HepG2 (cell line): ENCODE measurements around the gene CORO1C. TPM values are rescaled to one million over a fixed set of nuclear protein-coding genes. Genes with fewer than 3 reads are reported as not detected.

ENCODE experiments used
- CREM ChIP-seq, 2 experiments: sonication (generic) in 1 of 2; formaldehyde crosslinking in 1 of 2; IDR thresholded peaks; 2 replicates each; pipeline versions ENCODE4 v1.4.0 to v1.6.1; 2016 to 2020; ENCODE audit warnings: antibody characterized with exemption in 1 of 2, mild to moderate bottlenecking in 1 of 2, missing genetic modification reagents in 1 of 2
- PCBP2 ChIP-seq: fragments of 200-400 bp; formaldehyde crosslinking; optimal IDR thresholded peaks from 2 replicates; pipeline ENCODE3; 2018; ENCODE audit warnings: low read length, low read depth; ENCODE audit not compliant: poor library complexity, severe bottlenecking
- PHF8 ChIP-seq: sonication (generic); formaldehyde crosslinking; IDR thresholded peaks from 2 replicates; pipeline ENCODE4 v1.5.0; 2020; ENCODE audit warnings: missing genetic modification reagents
- SMAD1 ChIP-seq: sonication (generic); formaldehyde crosslinking; IDR thresholded peaks from 2 replicates; pipeline ENCODE4 v1.4.0; 2020; ENCODE audit warnings: missing genetic modification reagents, low read depth, mild to moderate bottlenecking, borderline replicate concordance
- SMC3 ChIP-seq: IDR thresholded peaks from 2 replicates; pipeline ENCODE4 v1.6.1; 2011; ENCODE audit warnings: low read length, improper control_type of control experiment
- ZNF274 ChIP-seq: sonication (generic); formaldehyde crosslinking; IDR thresholded peaks from 2 replicates; pipeline ENCODE4 v1.5.1; 2020; ENCODE audit warnings: mild to moderate bottlenecking, missing genetic modification reagents
- ZNF367 ChIP-seq: sonication (generic); formaldehyde crosslinking; IDR thresholded peaks from 2 replicates; pipeline ENCODE4 v1.4.0; 2020; ENCODE audit warnings: missing genetic modification reagents, borderline replicate concordance
- ZNF432 ChIP-seq: sonication (generic); formaldehyde crosslinking; IDR thresholded peaks from 2 replicates; pipeline ENCODE4 v1.5.0; 2020; ENCODE audit warnings: missing genetic modification reagents, mild to moderate bottlenecking, borderline replicate concordance
- ZNF496 ChIP-seq: sonication (generic); formaldehyde crosslinking; IDR thresholded peaks from 2 replicates; pipeline ENCODE4 v1.8.1; 2023; ENCODE audit warnings: mild to moderate bottlenecking, moderate library complexity, missing genetic modification reagents; ENCODE audit not compliant: insufficient replicate concordance
- ZNF766 ChIP-seq: sonication (generic); formaldehyde crosslinking; IDR thresholded peaks from 2 replicates; pipeline ENCODE4 v1.5.0; 2020; ENCODE audit warnings: missing genetic modification reagents, borderline replicate concordance
- polyA plus RNA-seq, 8 experiments: library from polyadenylated mRNA; depleted of rRNA in 3 of 8; stranded (reverse) in 7 of 8; unstranded in 1 of 8; fragments of >200 nt; fragmentation: Illumina TruSeq in 4 of 8; extraction: Trizol in 4 of 8; gene quantifications; 2 replicates each; pipeline versions ENCODE4 v1.2.1 to v1.2.3, GENCODE V29; 2011 to 2016; ENCODE audit warnings: low read depth in 4 of 8, missing spikeins in 1 of 8, mixed read lengths in 1 of 8; ENCODE audit not compliant: insufficient read depth in 1 of 8
- total RNA-seq, 5 experiments: library from RNA; depleted of rRNA; stranded (reverse); fragments of >200 nt; fragmentation: Illumina TruSeq; extraction: Trizol; gene quantifications; 2 replicates each; pipeline ENCODE4 v1.2.3, GENCODE V29; 2016; ENCODE audit warnings: low read depth in 1 of 5
- TF ChIP-seq, protein P1 (sequence below): sonication (generic); formaldehyde crosslinking; IDR thresholded peaks from 2 replicates; pipeline ENCODE4 v1.4.0; 2020; ENCODE audit warnings: missing genetic modification reagents, borderline replicate concordance
- TF ChIP-seq, protein P2 (sequence below): sonication (generic); formaldehyde crosslinking; IDR thresholded peaks from 2 replicates; pipeline ENCODE4 v1.4.0; 2020; ENCODE audit warnings: mild to moderate bottlenecking, missing genetic modification reagents
- TF ChIP-seq, protein P3 (sequence below): IDR thresholded peaks from 2 replicates; pipeline ENCODE4 v1.6.1; 2016; ENCODE audit warnings: missing compliant biosample characterization, missing genetic modification reagents, borderline replicate concordance
- TF ChIP-seq, protein P4 (sequence below): sonication (generic); formaldehyde crosslinking; IDR thresholded peaks from 2 replicates; pipeline ENCODE4 v1.8.1; 2023; ENCODE audit warnings: mild to moderate bottlenecking, missing genetic modification reagents, borderline replicate concordance
- TF ChIP-seq, protein P5 (sequence below): sonication (generic); formaldehyde crosslinking; IDR thresholded peaks from 2 replicates; pipeline ENCODE4 v1.5.1; 2020; ENCODE audit warnings: missing genetic modification reagents, mild to moderate bottlenecking, borderline replicate concordance

CORO1C gene
- total and polyA plus RNA-seq, 2 of the 13 experiments (the other 11 are each of a cell fraction or from before 2014, with no cell fraction given), result 73.7 to 131 TPM

DNA sequence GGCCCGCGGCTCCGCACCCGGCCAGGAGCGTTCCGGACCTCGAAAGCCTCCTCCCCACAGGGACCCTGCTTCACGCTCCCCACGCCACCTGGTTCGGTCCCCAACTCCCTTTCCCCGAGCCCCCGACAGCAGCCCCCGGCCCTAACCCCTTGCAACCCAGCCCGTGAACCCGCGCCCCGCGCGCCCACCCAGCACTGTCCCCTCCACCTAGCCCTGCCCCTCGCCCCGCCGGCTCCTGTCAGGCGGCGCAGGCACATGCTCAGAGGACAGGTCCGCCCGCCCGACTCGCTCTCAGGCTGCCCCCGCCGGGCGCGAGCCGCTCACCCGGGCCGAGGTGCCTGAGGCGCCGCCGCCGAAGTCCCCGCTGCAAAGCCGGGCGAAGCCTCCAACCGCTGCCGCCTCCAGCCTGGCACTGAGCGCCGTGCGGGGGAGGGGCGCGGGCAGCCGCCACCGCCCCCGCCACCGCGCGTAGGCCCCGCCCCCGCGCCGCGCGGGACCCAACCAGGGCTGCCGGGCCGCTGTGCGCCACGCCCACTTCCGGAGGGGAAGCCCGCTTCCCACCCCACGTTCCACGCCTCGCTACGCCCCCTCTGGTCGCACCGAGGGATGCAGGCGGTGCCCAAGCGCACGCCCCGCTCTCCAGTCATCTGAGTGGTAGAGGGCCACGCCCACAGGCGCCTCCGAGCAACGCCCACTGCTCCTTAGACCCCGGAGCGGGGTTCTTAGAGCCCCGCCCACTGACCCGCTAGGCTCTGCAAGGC lies at the start of gene CORO1C (continued):
- TF ChIP-seq ZNF432 (CRISPR knock-in tag), result no peak
- no peak for TF ChIP-seq SMC3
- TF ChIP-seq, protein P1, sequence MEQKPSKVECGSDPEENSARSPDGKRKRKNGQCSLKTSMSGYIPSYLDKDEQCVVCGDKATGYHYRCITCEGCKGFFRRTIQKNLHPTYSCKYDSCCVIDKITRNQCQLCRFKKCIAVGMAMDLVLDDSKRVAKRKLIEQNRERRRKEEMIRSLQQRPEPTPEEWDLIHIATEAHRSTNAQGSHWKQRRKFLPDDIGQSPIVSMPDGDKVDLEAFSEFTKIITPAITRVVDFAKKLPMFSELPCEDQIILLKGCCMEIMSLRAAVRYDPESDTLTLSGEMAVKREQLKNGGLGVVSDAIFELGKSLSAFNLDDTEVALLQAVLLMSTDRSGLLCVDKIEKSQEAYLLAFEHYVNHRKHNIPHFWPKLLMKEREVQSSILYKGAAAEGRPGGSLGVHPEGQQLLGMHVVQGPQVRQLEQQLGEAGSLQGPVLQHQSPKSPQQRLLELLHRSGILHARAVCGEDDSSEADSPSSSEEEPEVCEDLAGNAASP (CRISPR knock-in tag), result no peak; the same call in none of the 2 replicates
- no peak for TF ChIP-seq CREM (IDR thresholded peaks at IDR 0.05)
- TF ChIP-seq CREM (CRISPR knock-in tag; IDR thresholded peaks at IDR 0.05), result no peak
- TF ChIP-seq ZNF496 (CRISPR knock-in tag), result no peak
- TF ChIP-seq PCBP2, result no peak
- peak; percentile 16; the same call in 1 of the 2 replicates for TF ChIP-seq SMAD1
- TF ChIP-seq, protein P2, sequence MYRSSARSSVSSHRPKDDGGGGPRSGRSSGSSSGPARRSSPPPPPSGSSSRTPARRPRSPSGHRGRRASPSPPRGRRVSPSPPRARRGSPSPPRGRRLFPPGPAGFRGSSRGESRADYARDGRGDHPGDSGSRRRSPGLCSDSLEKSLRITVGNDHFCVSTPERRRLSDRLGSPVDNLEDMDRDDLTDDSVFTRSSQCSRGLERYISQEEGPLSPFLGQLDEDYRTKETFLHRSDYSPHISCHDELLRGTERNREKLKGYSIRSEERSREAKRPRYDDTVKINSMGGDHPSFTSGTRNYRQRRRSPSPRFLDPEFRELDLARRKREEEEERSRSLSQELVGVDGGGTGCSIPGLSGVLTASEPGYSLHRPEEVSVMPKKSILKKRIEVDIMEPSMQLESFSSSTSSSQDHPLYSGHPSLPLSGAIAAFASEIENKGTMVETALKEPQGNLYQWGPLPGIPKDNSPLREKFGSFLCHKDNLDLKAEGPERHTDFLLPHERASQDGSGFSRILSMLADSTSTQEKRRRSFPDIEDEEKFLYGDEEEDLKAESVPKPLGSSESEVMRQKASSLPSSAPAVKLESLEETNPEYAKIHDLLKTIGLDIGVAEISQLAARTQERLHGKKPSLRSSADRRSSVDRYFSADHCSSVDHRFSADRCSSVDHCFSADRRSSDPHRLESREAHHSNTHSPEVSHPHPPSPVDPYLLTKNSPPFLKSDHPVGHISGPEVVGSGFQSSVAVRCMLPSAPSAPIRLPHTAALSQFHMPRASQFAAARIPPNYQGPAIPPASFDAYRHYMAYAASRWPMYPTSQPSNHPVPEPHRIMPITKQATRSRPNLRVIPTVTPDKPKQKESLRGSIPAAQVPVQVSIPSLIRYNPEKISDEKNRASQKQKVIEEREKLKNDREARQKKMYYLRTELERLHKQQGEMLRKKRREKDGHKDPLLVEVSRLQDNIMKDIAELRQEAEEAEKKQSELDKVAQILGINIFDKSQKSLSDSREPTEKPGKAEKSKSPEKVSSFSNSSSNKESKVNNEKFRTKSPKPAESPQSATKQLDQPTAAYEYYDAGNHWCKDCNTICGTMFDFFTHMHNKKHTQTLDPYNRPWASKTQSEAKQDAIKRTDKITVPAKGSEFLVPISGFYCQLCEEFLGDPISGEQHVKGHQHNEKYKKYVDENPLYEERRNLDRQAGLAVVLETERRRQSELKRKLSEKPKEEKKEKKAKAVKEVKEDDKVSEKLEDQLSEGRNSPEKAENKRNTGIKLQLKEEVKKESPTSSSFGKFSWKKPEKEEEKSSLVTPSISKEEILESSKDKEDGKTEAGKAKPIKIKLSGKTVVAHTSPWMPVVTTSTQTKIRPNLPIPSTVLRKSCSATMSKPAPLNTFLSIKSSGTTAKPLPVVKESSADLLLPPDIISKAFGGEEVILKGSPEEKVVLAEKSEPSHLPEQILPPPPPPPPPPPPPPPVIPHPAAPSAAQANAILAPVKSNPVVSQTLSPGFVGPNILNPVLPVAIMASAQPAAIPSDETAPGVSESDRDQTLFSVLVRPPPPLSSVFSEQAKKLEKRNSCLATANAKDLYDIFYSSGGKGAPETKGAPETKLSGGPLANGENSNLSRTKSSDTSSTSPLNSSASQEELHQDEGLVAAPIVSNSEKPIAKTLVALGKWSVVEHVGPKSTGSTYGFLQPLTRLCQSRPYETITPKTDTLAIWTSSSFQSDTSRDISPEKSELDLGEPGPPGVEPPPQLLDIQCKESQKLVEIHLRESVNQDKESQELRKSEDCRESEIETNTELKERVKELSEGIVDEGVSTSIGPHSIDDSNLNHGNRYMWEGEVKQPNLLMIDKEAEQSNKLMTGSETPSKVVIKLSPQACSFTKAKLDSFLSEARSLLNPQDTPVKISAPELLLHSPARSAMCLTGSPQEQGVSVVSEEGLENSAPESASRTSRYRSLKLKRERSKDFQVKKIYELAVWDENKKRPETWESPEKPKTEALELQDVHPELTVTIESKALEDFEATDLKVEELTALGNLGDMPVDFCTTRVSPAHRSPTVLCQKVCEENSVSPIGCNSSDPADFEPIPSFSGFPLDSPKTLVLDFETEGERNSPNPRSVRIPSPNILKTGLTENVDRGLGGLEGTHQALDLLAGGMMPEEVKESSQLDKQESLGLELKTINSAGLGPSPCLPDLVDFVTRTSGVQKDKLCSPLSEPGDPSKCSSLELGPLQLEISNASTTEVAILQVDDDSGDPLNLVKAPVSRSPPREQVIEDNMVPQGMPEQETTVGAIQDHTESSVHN, result no peak
- TF ChIP-seq, protein P3, sequence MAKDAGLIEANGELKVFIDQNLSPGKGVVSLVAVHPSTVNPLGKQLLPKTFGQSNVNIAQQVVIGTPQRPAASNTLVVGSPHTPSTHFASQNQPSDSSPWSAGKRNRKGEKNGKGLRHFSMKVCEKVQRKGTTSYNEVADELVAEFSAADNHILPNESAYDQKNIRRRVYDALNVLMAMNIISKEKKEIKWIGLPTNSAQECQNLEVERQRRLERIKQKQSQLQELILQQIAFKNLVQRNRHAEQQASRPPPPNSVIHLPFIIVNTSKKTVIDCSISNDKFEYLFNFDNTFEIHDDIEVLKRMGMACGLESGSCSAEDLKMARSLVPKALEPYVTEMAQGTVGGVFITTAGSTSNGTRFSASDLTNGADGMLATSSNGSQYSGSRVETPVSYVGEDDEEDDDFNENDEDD (CRISPR knock-in tag), result peak; percentile 73; the same call in 1 of the 2 replicates
- TF ChIP-seq ZNF367 (CRISPR knock-in tag), result no peak
- TF ChIP-seq, protein P4, sequence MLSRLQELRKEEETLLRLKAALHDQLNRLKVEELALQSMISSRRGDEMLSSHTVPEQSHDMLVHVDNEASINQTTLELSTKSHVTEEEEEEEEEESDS (CRISPR knock-in tag), result no peak
- no peak for TF ChIP-seq PHF8 (CRISPR knock-in tag)
- TF ChIP-seq ZNF766 (CRISPR knock-in tag), result no peak
- TF ChIP-seq, protein P5, sequence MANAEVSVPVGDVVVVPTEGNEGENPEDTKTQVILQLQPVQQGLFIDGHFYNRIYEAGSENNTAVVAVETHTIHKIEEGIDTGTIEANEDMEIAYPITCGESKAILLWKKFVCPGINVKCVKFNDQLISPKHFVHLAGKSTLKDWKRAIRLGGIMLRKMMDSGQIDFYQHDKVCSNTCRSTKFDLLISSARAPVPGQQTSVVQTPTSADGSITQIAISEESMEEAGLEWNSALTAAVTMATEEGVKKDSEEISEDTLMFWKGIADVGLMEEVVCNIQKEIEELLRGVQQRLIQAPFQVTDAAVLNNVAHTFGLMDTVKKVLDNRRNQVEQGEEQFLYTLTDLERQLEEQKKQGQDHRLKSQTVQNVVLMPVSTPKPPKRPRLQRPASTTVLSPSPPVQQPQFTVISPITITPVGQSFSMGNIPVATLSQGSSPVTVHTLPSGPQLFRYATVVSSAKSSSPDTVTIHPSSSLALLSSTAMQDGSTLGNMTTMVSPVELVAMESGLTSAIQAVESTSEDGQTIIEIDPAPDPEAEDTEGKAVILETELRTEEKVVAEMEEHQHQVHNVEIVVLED (CRISPR knock-in tag), result peak; percentile 64; the same call in 1 of the 2 replicates
- TF ChIP-seq ZNF274 (CRISPR knock-in tag), result no peak
